AG04449 (cell line): ENCODE results near the gene ANKRD42.

ENCODE experiments used
- CTCF ChIA-PET: fragments of 350-600 bp; formaldehyde crosslinking; extraction: SDS; loops from one replicate; lab custom pipeline; 2021; ENCODE audit warnings: antibody characterized with exemption; lab: Yijun Ruan, JAX
- POLR2A ChIA-PET: fragments of 400-600, 350-600 bp; formaldehyde crosslinking; extraction: SDS; loops from one replicate; lab custom pipeline; 2020; ENCODE audit warnings: antibody characterized with exemption, inconsistent platforms; lab: Yijun Ruan, JAX
- DNase-seq: peaks from one replicate; pipeline ENCODE4 v3.0.0-alpha.2; 2010; ENCODE audit warnings: low read depth, low spot score
- H3K4me3 ChIP-seq: 2 replicates; pipeline ENCODE4 v1.5.1; 2011; ENCODE audit warnings: low read depth, mild to moderate bottlenecking, control low read depth, low read length
- CTCF ChIP-seq: IDR thresholded peaks from one replicate; pipeline ENCODE4 v1.5.1; 2011; ENCODE audit warnings: mild to moderate bottlenecking, moderate library complexity, low read length, control low read depth, inconsistent platforms; ENCODE audit not compliant: insufficient read depth; ENCODE audit errors: missing control alignments

Gene ANKRD42

GRCh38 chr11:83185767-83186166, 7.7 kb upstream of the ANKRD42 start:
- no peak for TF ChIP-seq CTCF
- CTCF ChIA-PET = no interaction called here
- POLR2A ChIA-PET = interaction anchor here (1.3 kb wide), 1 partner anchor 8 kb away, joined by 3 read pairs; the partner anchor contains the start of gene ANKRD42
- H3K4me3 ChIP-seq = no peak overlapping the region
- DNase-seq = no peak

GRCh38 chr11:83187465-83187864, 6.0 kb upstream of the ANKRD42 start:
- CTCF ChIA-PET = interaction anchor here (2.2 kb wide), 1 partner anchor 12 kb away, joined by 8 read pairs; no protein-coding TSS in a partner anchor
- POLR2A ChIA-PET = interaction anchor here (1.3 kb wide), 1 partner anchor 16 kb away, joined by 4 read pairs; no protein-coding TSS in a partner anchor

GRCh38 chr11:83191491-83191890, 2.0 kb upstream of the ANKRD42 start:
- H3K4me3 ChIP-seq = no peak overlapping the region
- ChIA-PET CTCF (no interaction called here), POLR2A (no interaction called here)
- TF ChIP-seq CTCF = no peak
- DNase-seq = no peak

More at GRCh38 chr11:83187465-83187864, 6.0 kb upstream of the ANKRD42 start:
- no peak for TF ChIP-seq CTCF
- DNase-seq = no peak
- no peak overlapping the region for H3K4me3 ChIP-seq

- ChIA-PET POLR2A (no interaction called here), CTCF (no interaction called here)
- DNase-seq = no peak
- TF ChIP-seq CTCF = no peak
- H3K4me3 ChIP-seq = no peak overlapping the region; the same call in 1 of the 2 replicates
Measured at GRCh38 chr11:83191986-83192385, 1.5 kb upstream of the ANKRD42 start.

GRCh38 chr11:83192606-83193245, 786 bp upstream of the ANKRD42 start:
- POLR2A ChIA-PET = interaction anchor here (0.7 to 1.0 kb wide), 2 partner anchors 11 to 36 kb away, joined by 3 to 4 read pairs; partner anchors contain the start of gene PCF11
- CTCF ChIA-PET = no interaction called here
- DNase-seq = no peak
- TF ChIP-seq CTCF = no peak
- H3K4me3 ChIP-seq = peak overlapping the region; percentile 87

- peak overlapping the region; percentile 87 for H3K4me3 ChIP-seq
- CTCF ChIA-PET = interaction anchor here (0.7 to 1.4 kb wide), 5 partner anchors 16 to 627 kb away, joined by 3 to 5 read pairs (median 3); no protein-coding TSS in a partner anchor
- POLR2A ChIA-PET = interaction anchor here (1.5 kb wide), 1 partner anchor 9 kb away, joined by 3 read pairs; no protein-coding TSS in a partner anchor
- peak; percentile 17 for DNase-seq
- TF ChIP-seq CTCF = no peak
Measured at GRCh38 chr11:83194281-83195142, 1.0 kb downstream of the ANKRD42 start.
